Right cardiac atrium (tissue), 5 donors: ENCODE data around the gene FKBP1A. TPM values are rescaled to one million over a fixed set of nuclear protein-coding genes. Genes with fewer than 3 reads are reported as not detected.

Experiments used
- ATAC-seq, 2 donors: fragments of 200-7000 bp; cut with Tn5 transposase; one replicate each; pipeline versions ENCODE4 v1.8.0 to v1.9.1; 2020; ENCODE audit warnings: moderate library complexity in 2 of 2, mild to moderate bottlenecking in 1 of 2
- DNase-seq, 3 donors: peaks; one replicate each; pipeline ENCODE4 v3.0.0-alpha.2; 2020
- H3K27ac ChIP-seq: one replicate; pipeline ENCODE4 v1.5.1; 2013; ENCODE audit warnings: mild to moderate bottlenecking, low read length, control low read depth, moderate library complexity
- H3K27me3 ChIP-seq: one replicate; pipeline ENCODE4 v1.6.1; 2013; ENCODE audit not compliant: control insufficient read depth, insufficient read depth
- H3K4me1 ChIP-seq: one replicate; pipeline ENCODE4 v1.6.1; 2013; ENCODE audit warnings: low read length; ENCODE audit not compliant: control insufficient read depth, insufficient read depth
- H3K4me3 ChIP-seq: one replicate; pipeline ENCODE4 v1.5.1; 2013; ENCODE audit warnings: low read length, control low read depth
- H3K9me3 ChIP-seq: one replicate; pipeline ENCODE4 v1.6.1; 2013; ENCODE audit warnings: low read length; ENCODE audit not compliant: control insufficient read depth
- WGBS: extraction: QIAGEN DNeasy Blood & Tissue Kit; methylation state at CpG from one replicate; pipeline ENCODE4 v1.1.7; 2013; 5-methylcytosine and 5-hydroxymethylcytosine counted together
- intact Hi-C, 4 donors: fragments of 100-400 bp; cut with DNase I; formaldehyde crosslinking; loops; one replicate each; pipeline versions ENCODE4 v1.11.0 to v1.14.0; 2022 to 2023
- long read RNA-seq, 4 donors: library from polyadenylated mRNA; unstranded; transcript quantifications; one replicate each; pipeline ENCODE4 v2.0.0, GENCODE V29; 2020 to 2021
- polyA plus RNA-seq: library from polyadenylated mRNA; stranded (reverse); fragments of 200-250 nt; gene quantifications from one replicate; pipeline ENCODE4 v1.2.3, GENCODE V29; 2013
- total RNA-seq, 4 donors: library from RNA; stranded (reverse); fragmentation: NEBNext Ultra II Directional; extraction: Animal tissue kit (Norgen Biotek cat#: 25700); gene quantifications; one replicate each; pipeline ENCODE4 v1.2.1, GENCODE V29; 2021
- donor health status: healthy with polysubstance abuse.
- donor health status: DM: no; HTN: yes; CAD: no.
- donor health status: DM: no; HTN: no; CAD: no.
- donor health status: DM: no; HTN: yes; CAD: no; lungs with severe emphysema.
- donor health status: DM: yes; HTN: yes; CAD: no.

FKBP1A gene
- 100 to 1,000 TPM; 105 to 162 (median 140) TPM for total RNA-seq
- 129 TPM for polyA plus RNA-seq
- long read RNA-seq, donor 1, transcript FKBP1A-203 (4 exons, 976 nt): minor isoform, 8 of 184 reads
- long read RNA-seq, donor 1, transcript FKBP1A-204 (5 exons, 1,622 nt): major isoform, 159 of 184 reads
- long read RNA-seq, donor 1, partial matches to known transcripts: 6 of 184 reads
- long read RNA-seq, donor 1, other reads (novel, unspliced or antisense): 10 of 184 reads
- long read RNA-seq, donor 2, transcript FKBP1A-204 (5 exons, 1,622 nt): major isoform, 53 of 61 reads
- long read RNA-seq, donor 2, partial matches to known transcripts: 1 of 61 reads
- long read RNA-seq, donor 2, other reads (novel, unspliced or antisense): 4 of 61 reads
- long read RNA-seq, donor 3, transcript FKBP1A-202 (4 exons, 747 nt): minor isoform, 6 of 528 reads
- long read RNA-seq, donor 3, transcript FKBP1A-211 (4 exons, 1,518 nt): minor isoform, 7 of 528 reads
- long read RNA-seq, donor 3, transcript FKBP1A-204 (5 exons, 1,622 nt): major isoform, 464 of 528 reads
- long read RNA-seq, donor 3, transcript FKBP1A-203 (4 exons, 976 nt): minor isoform, 28 of 528 reads
- long read RNA-seq, donor 3, partial matches to known transcripts: 18 of 528 reads
- long read RNA-seq, donor 3, other reads (novel, unspliced or antisense): 3 of 528 reads
- long read RNA-seq, donor 4, transcript FKBP1A-204 (5 exons, 1,622 nt): major isoform, 78 of 85 reads
- long read RNA-seq, donor 4, partial matches to known transcripts: 1 of 85 reads
- long read RNA-seq, donor 4, other reads (novel, unspliced or antisense): 3 of 85 reads

DNA sequence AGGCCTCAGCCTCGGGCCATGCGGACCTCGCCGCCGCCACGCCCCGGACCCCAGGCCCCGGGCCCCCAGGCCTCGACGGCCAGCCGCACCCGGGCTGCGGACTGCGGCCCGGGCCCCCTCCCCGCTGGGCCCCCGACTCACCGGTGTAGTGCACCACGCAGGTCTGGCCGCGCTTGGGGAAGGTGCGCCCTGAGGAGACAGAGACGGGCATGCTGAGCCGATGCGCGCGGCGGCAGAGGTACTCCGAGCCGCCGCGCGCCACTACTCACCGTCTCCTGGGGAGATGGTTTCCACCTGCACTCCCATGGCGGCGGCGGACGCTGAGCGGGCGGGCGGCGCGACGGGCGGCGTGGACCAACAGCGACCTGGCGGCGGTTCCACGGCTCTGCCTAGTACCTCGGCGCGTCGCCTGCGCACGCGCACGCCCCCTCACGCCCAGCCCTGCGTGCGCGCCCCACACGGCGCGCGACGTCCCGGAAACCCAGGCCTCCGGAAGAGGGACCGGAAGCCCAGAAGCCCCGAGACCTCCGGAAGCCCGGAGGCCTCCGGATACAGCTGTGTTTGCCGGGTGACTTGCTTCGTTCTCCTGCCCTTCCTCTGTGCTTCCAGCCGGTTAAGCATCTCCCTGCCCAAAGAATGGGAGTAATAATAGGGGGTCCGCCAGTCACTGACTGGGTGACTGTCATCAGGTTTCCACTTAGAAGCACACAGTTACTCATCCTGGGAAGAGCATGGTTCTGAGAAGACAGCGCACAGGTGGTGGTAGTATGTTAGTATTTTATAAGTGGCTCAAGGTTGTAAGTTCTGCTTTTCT lies at the start of gene FKBP1A:
FKBP1A (minus strand) TSS at position 362 of the 814 bp plus-strand sequence; CDS start at position 306, 56 bp downstream.
- DNase-seq: peak; percentile 94 to 97 (median 97)
- Histone ChIP-seq H3K27ac (peak within 1 kb of the TSS; percentile 60), H3K9me3 (no peaks in the 10 kb centered on the region), H3K4me1 (peaks cover 19% of the 10 kb centered on the region), H3K27me3 (no peaks in the 10 kb centered on the region), H3K4me3 (peak within 1 kb of the TSS; percentile 96)
- intact Hi-C loops: loop anchor here in 2 of 4 donors (5.0 kb wide), 1 partner anchor 71 kb away; no protein-coding TSS in a partner anchor
- WGBS: 1% methylated on average over 79 of the region's 79 CpGs
- ATAC-seq: peak; percentile 95 to 98

DNA sequence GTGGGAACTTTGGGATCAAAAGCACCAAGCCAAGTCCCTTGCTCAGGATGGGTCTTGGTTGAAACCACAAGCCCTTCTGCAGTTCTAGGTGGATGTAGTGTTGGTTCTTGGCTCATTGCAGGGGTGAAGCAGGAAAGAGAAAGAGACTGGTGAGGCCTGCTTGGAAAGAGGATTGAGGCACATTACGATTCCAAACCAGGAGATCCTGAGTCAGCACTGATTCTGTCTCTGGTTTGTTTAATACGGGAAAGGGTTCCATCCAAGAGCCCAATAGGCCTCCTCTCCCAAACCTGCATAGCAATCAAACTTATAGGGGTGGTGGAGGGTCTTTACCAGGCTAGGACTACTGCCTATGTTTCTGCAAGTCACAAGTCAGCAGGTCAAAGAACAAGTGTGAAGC lies 49.5 kb upstream of the FKBP1A start:
- WGBS: 91% methylated on average over 2 of the region's 2 CpGs
- no peak for ATAC-seq
- Histone ChIP-seq H3K27ac (no peak overlapping the region), H3K4me1 (no peaks in the 10 kb centered on the region), H3K4me3 (no peak overlapping the region), H3K27me3 (no peaks in the 10 kb centered on the region), H3K9me3 (no peaks in the 10 kb centered on the region)
- no peak for DNase-seq
- intact Hi-C loops: loop anchor here in 1 of 4 donors (5.0 kb wide), 1 partner anchor 130 kb away; no protein-coding TSS in a partner anchor

DNA sequence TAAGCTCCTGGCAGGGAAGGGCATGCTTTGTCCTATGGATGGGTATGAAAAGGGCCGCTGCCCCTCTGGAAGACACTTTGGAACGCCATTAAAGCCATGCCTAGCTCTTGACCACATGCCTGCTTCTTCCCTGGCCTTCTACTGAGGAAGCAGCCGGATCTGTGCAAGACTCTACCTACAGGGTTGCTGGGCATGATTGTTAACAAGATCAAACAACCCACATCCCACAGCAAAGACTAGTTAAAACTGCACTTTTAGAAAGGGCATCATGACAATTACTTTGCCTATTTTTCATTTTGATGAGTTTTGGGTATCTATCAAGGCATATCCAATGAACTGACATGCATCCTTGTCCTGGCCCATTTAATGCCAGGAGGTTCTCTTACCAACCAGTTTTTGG lies 48.3 kb upstream of the FKBP1A start:
- WGBS: 75% methylated on average over 3 of the region's 3 CpGs
- ATAC-seq (no peak), DNase-seq (no peak)
- intact Hi-C loops: loop anchor here in 1 of 4 donors (5.0 kb wide), 1 partner anchor 129 kb away; no protein-coding TSS in a partner anchor
- Histone ChIP-seq H3K4me3 (no peak overlapping the region), H3K27me3 (no peaks in the 10 kb centered on the region), H3K27ac (no peak overlapping the region), H3K9me3 (no peaks in the 10 kb centered on the region), H3K4me1 (no peaks in the 10 kb centered on the region)

DNA sequence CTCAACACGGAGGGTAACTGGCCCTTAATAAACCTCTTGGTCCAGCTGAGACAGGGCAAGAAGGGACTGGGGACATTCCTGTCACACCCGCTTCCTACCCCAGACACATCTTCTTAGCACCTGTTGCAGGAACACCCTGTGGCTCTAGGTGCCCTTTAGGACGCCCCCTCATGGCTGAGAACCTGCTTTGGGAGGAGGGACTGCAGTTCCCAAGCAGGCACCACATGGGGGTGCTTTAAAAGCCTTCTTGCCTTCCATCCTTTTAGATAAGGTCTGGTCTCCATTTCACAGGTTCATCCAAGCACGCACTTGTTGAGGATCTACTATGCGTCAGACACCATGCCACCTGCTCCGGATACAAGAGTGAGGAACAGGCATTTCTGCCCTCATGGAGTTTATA lies 47.2 kb upstream of the FKBP1A start:
- DNase-seq (no peak), ATAC-seq (no peak)
- H3K27ac ChIP-seq: no peak overlapping the region
- no peak overlapping the region for H3K4me3 ChIP-seq
- intact Hi-C loops: loop anchor here in 1 of 4 donors (5.0 kb wide), 1 partner anchor 128 kb away; no protein-coding TSS in a partner anchor
- H3K4me1 ChIP-seq: no peaks in the 10 kb centered on the region
- H3K27me3 ChIP-seq: no peaks in the 10 kb centered on the region
- 73% methylated on average over 6 of the region's 6 CpGs for WGBS
- no peaks in the 10 kb centered on the region for H3K9me3 ChIP-seq

DNA sequence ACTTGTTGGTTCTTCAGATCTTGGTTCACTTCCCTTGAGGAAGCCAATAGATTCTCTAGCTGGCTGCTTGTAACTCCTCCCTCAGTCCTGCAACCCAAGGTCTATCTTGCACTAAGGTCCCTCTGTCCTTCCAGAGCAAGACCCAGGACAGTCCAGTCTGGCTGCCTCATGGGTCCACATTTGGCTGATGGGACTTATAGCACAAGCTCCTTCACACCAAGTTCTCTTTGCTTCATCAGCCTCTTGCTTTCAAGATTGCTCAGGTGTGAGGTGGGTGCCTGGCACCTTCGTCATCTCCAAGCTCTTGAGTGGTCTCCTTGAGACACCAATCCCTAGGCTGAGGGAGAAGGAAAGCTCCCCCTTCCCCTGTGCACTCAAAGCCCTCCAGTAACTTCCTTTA lies 45.5 kb upstream of the FKBP1A start:
- Histone ChIP-seq H3K4me3 (no peak overlapping the region), H3K27me3 (no peaks in the 10 kb centered on the region), H3K4me1 (no peaks in the 10 kb centered on the region), H3K27ac (no peak overlapping the region), H3K9me3 (no peaks in the 10 kb centered on the region)
- ATAC-seq (no peak), DNase-seq (no peak)
- WGBS: 50% methylated on average over 1 of the region's 1 CpG
- intact Hi-C loops: loop anchor here in 1 of 4 donors (5.0 kb wide), 1 partner anchor 126 kb away; no protein-coding TSS in a partner anchor

DNA sequence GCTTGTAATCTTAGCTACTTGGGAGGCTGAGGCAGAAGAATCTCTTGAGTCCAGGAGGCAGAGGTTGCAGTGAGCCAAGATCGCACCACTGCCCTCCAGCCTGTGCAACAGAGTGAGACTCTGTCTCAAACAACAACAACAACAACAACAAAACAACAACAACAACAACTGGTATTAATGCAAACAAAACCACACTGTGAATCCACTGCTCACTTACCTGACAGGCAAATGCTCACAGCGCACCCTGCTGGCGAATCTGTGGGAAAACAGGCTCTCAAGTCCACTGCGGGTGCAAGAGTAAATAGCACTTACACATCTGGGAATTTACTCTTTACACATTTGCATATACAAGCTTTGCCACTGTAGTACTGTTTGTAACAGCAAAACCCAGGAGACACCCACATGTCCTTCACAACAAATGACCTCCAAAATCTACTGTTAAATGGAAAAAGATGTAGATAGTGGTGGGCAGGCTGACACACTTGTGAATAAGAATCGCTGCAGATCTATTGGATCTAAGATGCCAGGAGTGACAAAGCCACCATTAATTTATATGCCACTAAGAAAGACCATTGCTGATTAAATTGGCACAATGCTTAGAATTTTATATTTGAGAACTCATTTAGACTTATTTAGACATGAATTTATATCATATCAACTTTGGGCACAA lies 44.5 kb upstream of the FKBP1A start:
- H3K9me3 ChIP-seq: no peaks in the 10 kb centered on the region
- no peak overlapping the region for H3K4me3 ChIP-seq
- no peak overlapping the region for H3K27ac ChIP-seq
- WGBS: 34% methylated on average over 5 of the region's 5 CpGs
- H3K27me3 ChIP-seq: no peaks in the 10 kb centered on the region
- no peaks in the 10 kb centered on the region for H3K4me1 ChIP-seq
- DNase-seq: peak; percentile 67 to 87 (median 82)
- peak; percentile 53 to 70 for ATAC-seq
- intact Hi-C loops: loop anchor here in 3 of 4 donors (1.0 to 5.0 kb wide), 3 partner anchors 124 to 125 kb away; no protein-coding TSS in a partner anchor

DNA sequence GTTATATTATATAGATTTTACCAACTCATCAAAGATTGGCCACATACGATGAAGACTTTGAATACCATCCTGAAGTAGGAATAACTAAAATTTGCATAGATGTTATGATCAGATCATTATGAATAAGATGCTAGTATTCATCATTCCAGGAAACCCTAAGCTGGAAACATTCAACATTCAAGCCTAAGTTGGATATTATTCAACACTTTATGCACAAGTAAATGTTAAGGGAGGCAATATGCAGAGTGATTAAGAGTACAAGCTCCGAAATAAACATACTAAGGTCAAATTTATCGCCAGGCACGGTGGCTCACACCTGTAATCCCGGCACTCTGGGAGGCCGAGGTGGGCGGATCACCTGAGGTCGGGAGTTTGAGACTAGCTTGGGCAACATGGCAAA lies 43.4 kb upstream of the FKBP1A start:
- ATAC-seq (no peak), DNase-seq (no peak)
- 89% methylated on average over 8 of the region's 8 CpGs for WGBS
- Histone ChIP-seq H3K4me3 (no peak overlapping the region), H3K27ac (no peak overlapping the region), H3K9me3 (no peaks in the 10 kb centered on the region), H3K4me1 (no peaks in the 10 kb centered on the region), H3K27me3 (no peaks in the 10 kb centered on the region)
- intact Hi-C loops: loop anchor here in 2 of 4 donors (2.0 to 5.0 kb wide), 2 partner anchors 123 to 124 kb away; no protein-coding TSS in a partner anchor

DNA sequence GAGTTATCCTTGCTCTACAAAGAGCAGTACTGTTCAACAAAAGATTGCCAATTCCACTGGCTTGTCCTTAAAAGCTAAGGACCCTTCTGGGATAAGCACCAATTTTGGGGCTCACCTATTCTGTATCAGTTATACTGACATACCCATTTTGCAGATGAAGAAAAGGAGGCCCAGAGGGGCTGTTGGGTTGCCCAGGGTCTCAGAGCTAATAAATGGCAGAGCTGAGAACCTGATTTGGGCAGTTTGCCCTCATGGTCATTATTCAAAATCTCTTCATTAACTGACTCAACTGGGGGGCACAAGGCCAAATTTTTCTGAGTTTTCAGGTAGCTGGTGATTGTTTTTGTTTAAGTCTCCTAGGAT lies 42.5 kb upstream of the FKBP1A start:
- Histone ChIP-seq H3K4me3 (no peak overlapping the region), H3K4me1 (no peaks in the 10 kb centered on the region), H3K27ac (no peak overlapping the region), H3K9me3 (no peaks in the 10 kb centered on the region), H3K27me3 (no peaks in the 10 kb centered on the region)
- DNase-seq: no peak
- ATAC-seq: no peak
- intact Hi-C loops: loop anchor here in 1 of 4 donors (5.0 kb wide), 1 partner anchor 123 kb away; no protein-coding TSS in a partner anchor

DNA sequence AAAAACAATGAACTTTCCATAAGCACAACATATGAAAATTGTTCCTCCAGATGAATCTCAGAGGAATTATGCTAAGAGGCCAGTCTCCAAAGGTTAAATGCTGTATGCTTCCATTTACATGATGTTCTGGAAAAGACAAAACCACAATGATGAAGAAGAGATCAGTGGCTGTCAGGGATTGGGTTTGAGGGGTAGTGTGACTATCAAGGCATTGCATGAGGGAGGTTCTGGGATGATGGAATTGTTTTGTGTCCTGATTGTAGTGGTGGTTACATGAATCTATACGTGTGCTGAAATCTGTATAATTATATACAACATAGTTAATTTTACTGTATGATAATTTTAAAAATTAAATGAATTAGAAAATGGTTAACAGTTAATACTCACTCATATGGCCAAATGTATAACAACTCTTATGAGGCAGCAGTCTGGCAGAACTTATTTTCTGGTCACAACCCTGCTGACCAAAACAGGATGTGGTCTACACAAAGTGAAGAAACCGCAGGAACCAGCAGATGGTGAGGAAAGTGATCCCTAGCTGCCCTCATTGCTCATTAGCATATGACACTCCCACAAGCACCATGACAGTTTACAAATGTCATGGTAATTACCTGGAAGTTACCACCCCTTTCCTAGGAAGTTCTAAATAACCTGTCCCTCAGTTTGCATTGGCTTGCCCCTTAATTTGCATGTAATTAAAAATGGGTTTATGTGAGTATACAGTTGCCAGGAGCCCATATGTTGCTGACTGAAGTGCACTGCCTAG lies 41.9 kb upstream of the FKBP1A start:
- Histone ChIP-seq H3K4me1 (no peaks in the 10 kb centered on the region), H3K9me3 (no peaks in the 10 kb centered on the region), H3K4me3 (no peak overlapping the region), H3K27me3 (no peaks in the 10 kb centered on the region), H3K27ac (no peak overlapping the region)
- ATAC-seq: peak in 1 of 2 donors; percentile 39
- intact Hi-C loops: loop anchor here in 1 of 4 donors (5.0 kb wide), 1 partner anchor 122 kb away; no protein-coding TSS in a partner anchor
- 69% methylated on average over 2 of the region's 2 CpGs for WGBS
- DNase-seq: peak in 1 of 3 donors; percentile 41
